HEK293T (cell line): ENCODE results near the gene PARP8.

Experiments
- CTCF ChIA-PET: fragments of 350-600 bp; formaldehyde crosslinking; extraction: SDS; loops from one replicate; lab custom pipeline; 2021; ENCODE audit warnings: antibody characterized with exemption, inconsistent platforms; lab: Yijun Ruan, JAX
- POLR2A ChIA-PET: fragments of 350-600 bp; formaldehyde crosslinking; extraction: SDS; loops from one replicate; lab custom pipeline; 2020; ENCODE audit warnings: antibody characterized with exemption, inconsistent platforms; lab: Yijun Ruan, JAX
- DNase-seq: peaks from one replicate; pipeline ENCODE4 v3.0.0; 2012; ENCODE audit warnings: mixed read lengths; ENCODE audit errors: extremely low spot score
- ARNT ChIP-seq: fragments of 450-650 bp; IDR thresholded peaks from 2 replicates; pipeline ENCODE4 v1.6.1; 2017; ENCODE audit warnings: mild to moderate bottlenecking
- BHLHE40 ChIP-seq: fragments of 450-650 bp; IDR thresholded peaks from 2 replicates; pipeline ENCODE4 v1.6.1; 2016; ENCODE audit warnings: mild to moderate bottlenecking, moderate library complexity, borderline replicate concordance
- CTBP1 ChIP-seq: fragments of 450-650 bp; IDR thresholded peaks from 2 replicates; pipeline ENCODE4 v1.6.1; 2016; ENCODE audit warnings: borderline replicate concordance
- ELF4 ChIP-seq: fragments of 450-650 bp; IDR thresholded peaks from 2 replicates; pipeline ENCODE4 v1.6.1; 2017; ENCODE audit warnings: antibody characterized with exemption
- FOXA1 ChIP-seq: fragments of 450-650 bp; IDR thresholded peaks from 2 replicates; pipeline ENCODE4 v1.6.1; 2016; ENCODE audit warnings: mild to moderate bottlenecking
- FOXK2 ChIP-seq: fragments of 450-650 bp; IDR thresholded peaks from 2 replicates; pipeline ENCODE4 v1.6.1; 2016; ENCODE audit warnings: mild to moderate bottlenecking
- FOXM1 ChIP-seq: fragments of 450-650 bp; IDR thresholded peaks from 2 replicates; pipeline ENCODE4 v1.6.1; 2017; ENCODE audit warnings: mild to moderate bottlenecking, borderline replicate concordance
- HDGF ChIP-seq: fragments of 450-650 bp; IDR thresholded peaks from 2 replicates; pipeline ENCODE4 v1.6.1; 2017; ENCODE audit warnings: antibody characterized with exemption, borderline replicate concordance
- L3MBTL2 ChIP-seq: fragments of 450-650 bp; conservative IDR thresholded peaks from 2 replicates; pipeline ENCODE4 v1.6.1; 2016; ENCODE audit warnings: mild to moderate bottlenecking
- LEF1 ChIP-seq: fragments of 450-650 bp; IDR thresholded peaks from 2 replicates; pipeline ENCODE4 v1.6.1; 2017; ENCODE audit warnings: mild to moderate bottlenecking, borderline replicate concordance
- NFRKB ChIP-seq: fragments of 450-650 bp; IDR thresholded peaks from 2 replicates; pipeline ENCODE4 v1.6.1; 2016; ENCODE audit warnings: mild to moderate bottlenecking, moderate library complexity
- SP1 ChIP-seq: fragments of 450-650 bp; IDR thresholded peaks from 2 replicates; pipeline ENCODE4 v1.6.1; 2017
- SUZ12 ChIP-seq: fragments of 450-650 bp; IDR thresholded peaks from 2 replicates; pipeline ENCODE4 v1.6.1; 2016; ENCODE audit warnings: mild to moderate bottlenecking
- TARDBP ChIP-seq: fragments of 450-650 bp; IDR thresholded peaks from 2 replicates; pipeline ENCODE4 v1.6.1; 2016
- ZNF384 ChIP-seq: fragments of 450-650 bp; IDR thresholded peaks from 2 replicates; pipeline ENCODE4 v1.6.1; 2016
- TF ChIP-seq, protein P1 (sequence below): fragments of 450-650 bp; IDR thresholded peaks from 2 replicates; pipeline ENCODE4 v1.6.1; 2016

Gene PARP8

DNA sequence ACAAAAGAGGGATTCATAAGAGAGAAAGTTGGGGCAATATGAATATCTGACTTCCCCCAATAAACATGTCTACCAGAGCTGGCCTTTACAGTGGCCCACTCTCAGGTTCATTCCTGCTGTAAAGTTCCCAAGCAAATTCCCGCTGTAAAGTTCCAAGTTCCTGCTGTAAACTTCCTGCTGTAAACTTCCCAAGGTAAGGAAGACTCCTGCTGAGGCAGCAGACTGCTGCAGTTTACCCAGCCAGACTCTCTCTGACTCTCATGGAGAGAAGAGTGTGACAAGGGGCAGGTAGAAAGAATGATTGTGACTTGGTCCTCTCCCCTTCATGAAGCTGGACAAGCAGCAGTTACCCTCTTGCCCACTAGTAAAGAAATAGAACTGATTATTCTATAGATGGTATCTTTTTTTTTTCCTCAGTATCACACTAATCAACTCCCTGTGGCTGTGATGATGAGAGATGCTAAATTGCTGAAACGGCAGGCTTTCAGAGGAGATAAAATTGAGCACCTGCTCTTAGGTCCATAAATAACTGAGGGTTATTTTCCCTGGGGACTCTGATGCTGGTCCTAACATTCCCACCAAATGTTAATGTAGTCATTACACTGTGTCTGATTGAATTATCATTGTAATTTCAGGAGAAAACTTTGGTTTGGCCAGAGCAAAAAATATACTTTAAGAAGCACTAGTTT lies 220.4 kb downstream of the PARP8 start:
- DNase-seq = no peak
- ChIA-PET POLR2A (no interaction called here), CTCF (no interaction called here)
- TF ChIP-seq BHLHE40 (no peak), FOXK2 (no peak), ARNT (no peak), NFRKB (no peak)

DNA sequence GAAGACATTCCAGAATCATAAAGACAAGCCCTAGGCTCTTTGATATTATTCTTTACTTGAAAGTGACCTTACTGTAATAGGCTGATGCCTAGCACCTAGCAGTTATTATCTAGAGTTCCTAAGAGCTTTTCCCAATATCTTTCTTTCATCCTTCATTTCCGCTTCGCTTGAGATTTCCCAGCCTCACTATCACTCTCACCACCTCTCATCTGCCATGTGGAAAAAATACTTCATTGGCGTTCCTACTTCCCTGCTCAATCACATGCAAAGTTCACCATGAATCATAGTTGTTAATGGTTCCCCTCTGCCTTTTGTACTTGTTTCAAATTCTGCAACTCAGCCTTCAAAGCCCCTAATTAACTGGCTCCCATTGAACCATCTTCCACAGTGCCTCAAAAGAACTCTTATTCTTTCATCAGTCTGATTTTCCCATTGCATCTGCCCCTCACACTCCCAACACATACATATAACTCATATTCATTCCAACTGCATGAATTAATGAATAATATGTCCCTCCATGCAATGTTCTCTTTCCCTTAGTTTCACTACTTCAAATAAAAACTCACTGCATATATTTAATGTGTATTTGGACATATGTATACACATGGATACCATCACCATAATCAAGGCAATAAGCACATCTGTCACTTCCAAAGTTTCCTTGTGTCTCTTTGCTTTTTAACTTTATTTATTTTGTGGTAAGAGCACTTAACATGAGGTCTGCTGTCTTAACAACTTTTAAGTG lies 221.6 kb downstream of the PARP8 start:
- CTCF ChIA-PET = no interaction called here
- TF ChIP-seq NFRKB (no peak), CTBP1 (no peak), FOXM1 (no peak), SP1 (no peak), LEF1 (no peak), SUZ12 (no peak), FOXA1 (no peak), FOXK2 (no peak), TARDBP (no peak)
- POLR2A ChIA-PET = no interaction called here
- no peak for DNase-seq

DNA sequence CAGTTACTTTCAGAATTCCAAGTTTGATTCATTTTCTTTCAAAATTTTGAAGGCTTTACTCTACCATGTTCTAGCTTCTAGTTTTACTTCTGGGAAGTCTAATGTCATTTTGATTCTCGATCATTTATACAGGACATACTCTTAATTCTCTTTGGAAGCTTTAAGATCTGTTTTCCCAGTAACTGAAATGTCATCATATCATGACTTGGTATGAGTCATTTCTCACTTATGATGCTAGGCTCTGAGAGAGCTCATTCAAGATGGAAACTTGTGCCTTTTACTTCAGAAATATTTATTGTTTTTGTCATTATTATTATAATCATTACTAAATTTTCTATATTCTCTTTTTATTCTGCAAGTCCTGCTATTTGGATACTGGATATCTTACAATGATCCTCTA lies 222.3 kb downstream of the PARP8 start:
- CTCF ChIA-PET = no interaction called here

DNA sequence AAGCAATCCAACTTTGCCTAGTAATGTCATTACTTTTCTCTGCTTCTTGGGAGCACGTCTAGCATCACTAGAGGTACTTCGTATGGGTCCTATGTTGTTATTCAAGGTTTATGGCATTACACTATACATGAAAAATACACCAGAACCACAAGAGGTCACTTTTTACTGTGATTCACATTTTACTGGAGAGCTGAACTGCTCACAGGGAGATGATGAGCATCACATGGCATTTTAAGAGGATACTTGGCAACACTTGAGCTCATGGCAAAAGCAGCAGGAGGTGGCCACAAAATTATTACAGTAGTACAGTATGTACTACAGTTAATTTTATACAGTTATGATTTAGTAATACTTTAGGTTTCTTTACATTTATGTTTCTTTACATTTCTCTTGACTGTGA lies 223.4 kb downstream of the PARP8 start:
- ChIA-PET CTCF (no interaction called here), POLR2A (no interaction called here)
- no peak for DNase-seq
- TF ChIP-seq HDGF = no peak
- no peak for TF ChIP-seq BHLHE40
- TF ChIP-seq ARNT = no peak
- no peak for TF ChIP-seq FOXK2
- no peak for TF ChIP-seq L3MBTL2
- TF ChIP-seq SUZ12 = no peak
- no peak for TF ChIP-seq FOXA1
- TF ChIP-seq SP1 = no peak
- TF ChIP-seq TARDBP = no peak
- TF ChIP-seq LEF1 = no peak
- no peak for TF ChIP-seq FOXM1
- TF ChIP-seq, protein P1, sequence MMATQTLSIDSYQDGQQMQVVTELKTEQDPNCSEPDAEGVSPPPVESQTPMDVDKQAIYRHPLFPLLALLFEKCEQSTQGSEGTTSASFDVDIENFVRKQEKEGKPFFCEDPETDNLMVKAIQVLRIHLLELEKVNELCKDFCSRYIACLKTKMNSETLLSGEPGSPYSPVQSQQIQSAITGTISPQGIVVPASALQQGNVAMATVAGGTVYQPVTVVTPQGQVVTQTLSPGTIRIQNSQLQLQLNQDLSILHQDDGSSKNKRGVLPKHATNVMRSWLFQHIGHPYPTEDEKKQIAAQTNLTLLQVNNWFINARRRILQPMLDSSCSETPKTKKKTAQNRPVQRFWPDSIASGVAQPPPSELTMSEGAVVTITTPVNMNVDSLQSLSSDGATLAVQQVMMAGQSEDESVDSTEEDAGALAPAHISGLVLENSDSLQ = no peak; the same call in 1 of the 2 replicates
- TF ChIP-seq ELF4 = no peak
- TF ChIP-seq CTBP1 = no peak
- TF ChIP-seq NFRKB = no peak
- TF ChIP-seq ZNF384 = no peak

More for the DNA sequence above, 222.3 kb downstream of the PARP8 start:
- TF ChIP-seq ELF4 (no peak), HDGF (no peak), CTBP1 (no peak), BHLHE40 (no peak)
- DNase-seq = no peak
- POLR2A ChIA-PET = no interaction called here
